ENCODE measurements around the gene AP3M1.

GRCh38 chr10:74186678-74187077 is 36.0 kb upstream of the AP3M1 start:
- TF ChIP-seq REST (IDR thresholded peaks at IDR 0.05; ENCODE audit: insufficient read depth in 1 of 2, low read depth in 2 of 2, low read length in 2 of 2) (no peak), SIN3A (IDR thresholded peaks at IDR 0.05; ENCODE audit: borderline replicate concordance, insufficient read depth, low read length) (no peak), TAF1 (IDR thresholded peaks at IDR 0.05; ENCODE audit: borderline replicate concordance, insufficient read depth, low read length) (no peak)

All from PFSK-1 (cell line).